NCI-H1436 (cell line): ENCODE results near the gene NCK2.

Source experiments
- DNase-seq: peaks from one replicate; lab custom pipeline; 2025; lab: John Stamatoyannopoulos, UW

Gene NCK2

GRCh38 chr2:105814291-105814940 is 69.7 kb downstream of the NCK2 start:
- DNase-seq = no peak

GRCh38 chr2:105815401-105815800 is 70.7 kb downstream of the NCK2 start:
- no peak for DNase-seq

- no peak for DNase-seq
Observed at GRCh38 chr2:105820151-105820550, 75.4 kb downstream of the NCK2 start.

GRCh38 chr2:105820691-105821090 is 76.0 kb downstream of the NCK2 start:
- DNase-seq = no peak

GRCh38 chr2:105821428-105822125 is 76.9 kb downstream of the NCK2 start:
- DNase-seq = no peak

GRCh38 chr2:105822186-105822585 is 77.5 kb downstream of the NCK2 start:
- DNase-seq = no peak

GRCh38 chr2:105824446-105824845 is 79.7 kb downstream of the NCK2 start:
- DNase-seq = no peak

- DNase-seq = no peak
Observed at GRCh38 chr2:105827351-105828096, 82.8 kb downstream of the NCK2 start.

- no peak for DNase-seq
Observed at GRCh38 chr2:105828558-105828957, 83.8 kb downstream of the NCK2 start.

GRCh38 chr2:105834931-105835330 is 90.2 kb downstream of the NCK2 start:
- no peak for DNase-seq

- DNase-seq = no peak
Observed at GRCh38 chr2:105836341-105836740, 91.6 kb downstream of the NCK2 start.

- no peak for DNase-seq
Observed at GRCh38 chr2:105836840-105837692, 92.4 kb downstream of the NCK2 start.

GRCh38 chr2:105839793-105840192 is 95.1 kb downstream of the NCK2 start:
- no peak for DNase-seq

GRCh38 chr2:105840933-105841332 is 96.2 kb downstream of the NCK2 start:
- DNase-seq = no peak

GRCh38 chr2:105841551-105841950 is 96.8 kb downstream of the NCK2 start:
- no peak for DNase-seq

- no peak for DNase-seq
Observed at GRCh38 chr2:105842555-105842954, 97.8 kb downstream of the NCK2 start.

- no peak for DNase-seq
Observed at GRCh38 chr2:105843476-105844374, 99.0 kb downstream of the NCK2 start.

GRCh38 chr2:105845976-105846375 is 101.3 kb downstream of the NCK2 start:
- no peak for DNase-seq

GRCh38 chr2:105847056-105847455 is 102.3 kb downstream of the NCK2 start:
- DNase-seq = no peak

GRCh38 chr2:105848367-105848766 is 103.7 kb downstream of the NCK2 start:
- DNase-seq = no peak
